Measurements from ENCODE around the gene DRAXIN.

DRAXIN gene

GRCh38 chr1:11708554-11709350 lies 17.2 kb downstream of the DRAXIN start:
- no peak for DNase-seq (ENCODE audit: low read depth in 2 of 2)

DNA sequence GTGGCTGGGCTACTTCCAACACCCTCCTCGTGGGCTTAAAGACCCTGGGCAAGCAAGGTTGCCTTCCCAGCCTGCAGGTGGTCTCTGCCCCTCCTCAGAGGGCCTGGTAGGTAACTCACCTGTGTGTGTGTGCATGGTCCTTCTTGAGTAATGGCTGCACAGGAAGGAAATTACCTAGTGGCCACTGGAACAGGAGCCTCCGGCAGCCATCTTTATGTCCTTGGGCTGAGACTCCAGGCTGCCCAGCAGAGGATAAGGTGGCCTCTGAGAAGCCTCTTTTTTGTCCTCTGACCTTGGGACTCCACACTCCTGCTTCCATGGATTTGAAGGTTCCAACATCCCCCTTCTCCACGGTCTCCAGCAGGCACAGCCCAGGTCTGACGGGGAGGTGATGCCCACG lies 20.0 kb downstream of the DRAXIN start:
- no peak for DNase-seq (ENCODE audit: low read depth in 2 of 2)

- no peak for DNase-seq (ENCODE audit: low read depth in 2 of 2)
Observed at GRCh38 chr1:11712285-11712684, 20.8 kb downstream of the DRAXIN start.

GRCh38 chr1:11713095-11713494 lies 21.6 kb downstream of the DRAXIN start:
- no peak for DNase-seq (ENCODE audit: low read depth in 2 of 2)

DNA sequence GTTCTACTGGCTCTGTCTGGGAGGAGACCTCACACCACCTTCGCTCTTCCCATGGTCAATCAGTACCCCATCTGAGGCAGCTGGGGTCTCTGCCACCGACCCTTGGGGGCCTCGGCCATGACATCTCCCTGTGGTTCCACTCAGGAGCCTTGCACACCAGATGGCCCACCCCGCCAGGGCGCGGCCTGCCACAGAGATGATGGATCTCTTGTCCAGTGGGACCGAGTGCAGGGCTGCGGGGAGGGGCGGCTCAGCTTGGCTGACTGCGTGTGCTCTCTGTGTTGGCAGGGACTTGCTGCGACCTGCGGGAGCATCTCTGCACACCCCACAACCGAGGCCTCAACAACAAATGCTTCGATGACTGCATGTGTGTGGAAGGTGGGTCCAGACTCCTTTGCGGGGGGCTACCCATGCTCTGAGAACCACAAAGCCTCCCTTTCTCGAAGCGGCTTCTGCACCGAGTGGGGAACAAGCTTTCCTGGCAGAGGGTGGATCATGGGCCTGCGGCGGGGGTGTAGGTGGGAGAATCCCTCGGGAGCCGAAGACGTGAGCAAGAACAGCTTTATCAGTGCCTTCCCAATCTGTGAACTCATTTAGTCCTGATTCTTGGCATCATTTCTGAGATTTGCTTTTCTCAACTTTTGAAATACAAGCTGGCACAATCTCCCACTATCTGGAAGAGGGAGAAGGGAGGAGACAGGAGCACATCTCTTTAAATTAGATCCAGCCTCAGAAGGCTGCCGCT lies 23.5 kb downstream of the DRAXIN start:
- DNase-seq (ENCODE audit: low read depth in 2 of 2): no peak

GRCh38 chr1:11719313-11720032 lies 28.0 kb downstream of the DRAXIN start:
- DNase-seq (ENCODE audit: low read depth in 2 of 2): peak; percentile 76 to 77

DNA sequence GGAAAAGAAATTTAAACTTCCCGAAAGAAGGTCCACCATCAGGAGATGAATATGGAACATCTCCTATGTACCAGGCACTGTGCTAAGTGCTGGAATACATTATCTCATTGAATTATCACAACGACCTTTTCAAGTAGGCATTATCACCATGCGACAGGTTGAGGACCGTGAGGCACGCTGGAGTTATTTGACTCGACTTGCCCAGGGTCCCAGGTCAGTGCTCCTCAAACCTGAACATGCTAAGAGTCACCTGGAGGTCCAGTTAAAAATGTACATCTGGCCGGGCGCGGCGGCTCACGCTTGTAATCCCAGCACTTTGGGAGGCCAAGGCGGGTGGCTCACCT lies 28.5 kb downstream of the DRAXIN start:
- DNase-seq (ENCODE audit: low read depth in 2 of 2): no peak

DNA sequence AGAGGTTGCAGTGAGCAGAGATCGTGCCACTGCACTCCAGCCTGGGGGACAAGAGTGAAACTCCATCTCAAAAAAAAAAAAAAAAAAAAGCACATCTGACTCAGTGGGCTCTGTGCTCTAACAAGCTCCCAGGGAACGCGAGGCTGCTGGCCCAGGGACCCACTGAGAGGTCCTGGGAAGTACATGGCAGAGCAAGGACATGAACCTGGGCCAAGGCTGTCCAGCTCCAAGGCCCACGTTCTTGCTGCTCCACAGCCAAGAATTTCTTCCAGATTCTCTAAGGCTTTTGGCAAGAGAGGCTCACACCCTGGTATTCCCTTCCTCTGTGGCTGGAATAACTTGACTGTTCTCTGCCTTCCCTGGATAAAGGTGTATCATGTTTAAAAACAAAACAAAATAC lies 29.0 kb downstream of the DRAXIN start:
- DNase-seq (ENCODE audit: low read depth in 2 of 2): no peak

- DNase-seq (ENCODE audit: low read depth in 2 of 2): no peak
Observed at GRCh38 chr1:11721311-11721710, 29.8 kb downstream of the DRAXIN start.

- no peak for DNase-seq (ENCODE audit: low read depth in 2 of 2)
Observed at GRCh38 chr1:11722538-11722937, 31.0 kb downstream of the DRAXIN start.

DNA sequence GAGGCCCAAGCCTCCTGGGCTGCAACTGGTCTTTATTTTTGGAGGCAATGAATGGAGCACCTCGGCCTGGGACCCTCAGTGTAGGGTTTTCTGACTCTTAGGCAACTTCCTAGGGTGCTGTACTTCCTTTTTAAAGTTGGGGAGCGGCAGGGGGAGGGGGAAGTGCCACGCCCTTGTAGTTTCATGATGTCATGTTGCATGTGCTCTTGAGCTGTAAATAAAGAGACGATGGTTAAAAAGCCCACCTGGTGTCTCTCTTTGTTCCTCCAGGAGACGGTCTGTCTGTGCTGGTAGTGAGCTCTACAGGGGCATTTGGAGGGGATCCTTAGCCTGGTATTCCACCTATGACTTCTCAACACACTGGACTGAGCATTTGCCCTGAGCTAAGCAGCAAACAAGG lies 34.1 kb downstream of the DRAXIN start:
- DNase-seq (ENCODE audit: low read depth in 2 of 2): no peak

- DNase-seq (ENCODE audit: low read depth in 2 of 2): no peak
Observed at GRCh38 chr1:11727119-11727518, 35.6 kb downstream of the DRAXIN start.

- DNase-seq (ENCODE audit: low read depth in 2 of 2): no peak
Observed at GRCh38 chr1:11728126-11728806, 36.8 kb downstream of the DRAXIN start.

- DNase-seq (ENCODE audit: low read depth in 2 of 2): no peak
Observed at GRCh38 chr1:11729155-11729497, 37.6 kb downstream of the DRAXIN start.

DNA sequence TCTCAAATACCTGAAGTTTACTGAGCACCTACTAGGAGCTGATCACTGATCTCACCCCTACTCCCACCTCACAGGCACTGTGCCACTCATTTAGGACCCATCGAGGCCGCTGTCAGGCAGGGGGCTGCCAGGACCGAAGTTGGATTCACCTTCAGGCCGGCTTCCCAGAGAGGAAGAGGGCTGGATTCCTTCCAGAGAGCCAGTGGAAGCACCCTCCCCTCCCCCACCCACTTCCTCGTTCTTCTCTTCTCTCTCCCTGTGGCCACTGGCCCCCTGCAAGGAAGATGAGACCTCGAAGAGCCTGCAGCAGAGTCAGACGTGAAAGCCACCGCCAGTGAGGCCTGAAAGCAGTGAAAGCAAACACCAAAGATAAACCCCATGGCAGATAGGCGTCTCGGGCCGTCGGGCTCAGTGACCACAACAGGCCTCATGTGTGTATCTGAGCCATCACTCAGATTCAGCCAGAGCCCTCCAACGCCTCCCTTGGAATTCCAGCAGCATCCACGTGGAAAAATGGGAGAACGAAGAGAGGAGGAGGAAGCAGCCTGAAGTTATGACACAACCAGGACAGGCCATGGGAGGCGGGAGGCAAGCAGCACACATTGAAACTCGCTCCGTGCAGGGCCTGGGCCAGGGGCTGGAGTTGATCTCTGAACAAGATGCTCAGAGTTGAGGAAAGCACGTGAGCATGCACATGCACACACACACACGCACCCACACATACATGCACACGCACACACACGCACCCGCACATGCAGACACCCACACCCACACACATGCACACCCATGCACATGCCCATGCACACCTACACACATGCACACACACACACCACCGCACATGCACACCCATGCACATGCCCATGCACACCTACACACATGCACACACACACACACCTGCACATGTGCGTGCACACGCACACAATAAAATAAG lies 38.3 kb downstream of the DRAXIN start:
- no peak for DNase-seq (ENCODE audit: low read depth in 2 of 2)

GRCh38 chr1:11730429-11730891 lies 39.0 kb downstream of the DRAXIN start:
- peak in 1 of 2 donors; percentile 27 for DNase-seq (ENCODE audit: low read depth in 2 of 2)

GRCh38 chr1:11731691-11732283 lies 40.3 kb downstream of the DRAXIN start:
- no peak for DNase-seq (ENCODE audit: low read depth in 2 of 2)

DNA sequence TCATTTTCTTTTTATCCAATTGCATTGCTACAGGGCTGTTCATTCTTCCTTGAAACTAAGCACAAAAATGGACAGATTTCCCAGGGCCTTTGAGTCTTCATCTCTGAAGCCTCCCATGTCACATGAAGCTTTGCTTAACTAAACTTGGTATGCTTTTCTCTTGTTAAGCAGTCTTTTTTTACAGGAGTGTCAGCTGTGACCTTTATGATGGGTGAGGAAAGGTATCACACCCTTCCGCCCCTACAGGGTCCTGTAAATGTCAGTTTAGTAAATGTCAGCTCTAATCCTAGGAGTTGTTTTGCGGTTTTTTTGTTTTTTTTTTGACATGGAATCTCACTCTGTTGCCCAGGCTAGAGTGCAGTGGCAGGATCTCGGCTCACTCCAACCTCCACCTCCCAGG lies 41.8 kb downstream of the DRAXIN start:
- DNase-seq (ENCODE audit: low read depth in 2 of 2): no peak

- no peak for DNase-seq (ENCODE audit: low read depth in 2 of 2)
Observed at GRCh38 chr1:11735531-11735853, 44.0 kb downstream of the DRAXIN start.

GRCh38 chr1:11735854-11736745 lies 44.6 kb downstream of the DRAXIN start, which contains the start of gene AGTRAP:
AGTRAP (plus strand) TSS chr1:11736136; CDS start chr1:11736209, 73 bp downstream.
- DNase-seq (ENCODE audit: low read depth in 2 of 2): peak; percentile 69 to 82
